OCI-LY7 (cell line): Measurements from ENCODE around the gene CASP8AP2. TPM values are rescaled to one million over a fixed set of nuclear protein-coding genes. Genes with fewer than 3 reads are reported as not detected.

Experiments
- BruUV-seq: library from RNA; stranded (reverse); fragments of 400-500 nt; replicated peaks from 2 replicates; lab custom pipeline; 2021; lab: Mats Ljungman, UMichigan
- CTCF ChIA-PET: fragments of 300-600 bp; sonication (Branson Sonifier 250); formaldehyde crosslinking; loops from one replicate; lab custom pipeline; 2022; ENCODE audit warnings: antibody characterized with exemption; ENCODE audit not compliant: unreplicated experiment; lab: Charles Lee
- POLR2A ChIA-PET: fragments of 300-600 bp; sonication (Branson Sonifier 250); formaldehyde crosslinking; loops from one replicate; lab custom pipeline; 2022; ENCODE audit warnings: antibody characterized with exemption; lab: Charles Lee
- DNase-seq: peaks from one replicate; pipeline ENCODE4 v3.0.0-alpha.2; 2015; ENCODE audit warnings: low spot score
- H2AFZ ChIP-seq: fragments of 200-600 bp; sonication (generic), shearing (Covaris generic); 2 replicates; pipeline ENCODE4 v1.6.1; 2014; ENCODE audit warnings: mild to moderate bottlenecking, antibody characterized with exemption, low read length, moderate library complexity
- H3K27ac ChIP-seq: fragments of 200-600 bp; sonication (generic); 2 replicates; pipeline ENCODE4 v1.5.1; 2014; ENCODE audit warnings: mixed run types, low read depth, mild to moderate bottlenecking, moderate library complexity, low read length, inconsistent platforms; ENCODE audit not compliant: poor library complexity, severe bottlenecking
- H3K36me3 ChIP-seq: fragments of 200-600 bp; sonication (generic); 2 replicates; pipeline ENCODE4 v1.6.1; 2014; ENCODE audit warnings: mild to moderate bottlenecking, antibody characterized with exemption, low read length, moderate library complexity, mixed read lengths; ENCODE audit not compliant: insufficient read depth
- H3K4me1 ChIP-seq: fragments of 200-600 bp; sonication (generic); 2 replicates; pipeline ENCODE4 v1.5.1; 2014; ENCODE audit warnings: mild to moderate bottlenecking, low read length; ENCODE audit not compliant: insufficient read depth, poor library complexity, severe bottlenecking
- H3K4me2 ChIP-seq: fragments of 200-600 bp; sonication (generic); 2 replicates; pipeline ENCODE4 v1.6.1; 2014; ENCODE audit warnings: mild to moderate bottlenecking, low read length
- H3K4me3 ChIP-seq: fragments of 200-600 bp; sonication (generic); 2 replicates; pipeline ENCODE4 v1.5.1; 2014; ENCODE audit warnings: mild to moderate bottlenecking, low read depth, low read length; ENCODE audit not compliant: poor library complexity, severe bottlenecking
- H3K79me2 ChIP-seq: fragments of 200-600 bp; sonication (generic); 2 replicates; pipeline ENCODE4 v1.6.1; 2016; ENCODE audit warnings: low read depth, mild to moderate bottlenecking, low read length, moderate library complexity, mixed read lengths; ENCODE audit not compliant: insufficient read depth
- H3K9me2 ChIP-seq: fragments of 200-600 bp; sonication (generic); 2 replicates; pipeline ENCODE4 v1.6.1; 2016; ENCODE audit warnings: mild to moderate bottlenecking, low read length, mixed read lengths; ENCODE audit not compliant: insufficient read depth
- H3K9me3 ChIP-seq: fragments of 200-600 bp; sonication (generic); 2 replicates; pipeline ENCODE4 v1.6.1; 2014; ENCODE audit warnings: mild to moderate bottlenecking, mixed run types, low read length, mixed read lengths
- H4K20me1 ChIP-seq: fragments of 200-600 bp; sonication (generic); 2 replicates; pipeline ENCODE4 v1.6.1; 2014; ENCODE audit warnings: mild to moderate bottlenecking, antibody characterized with exemption, low read length, moderate library complexity, mixed read lengths; ENCODE audit not compliant: insufficient read depth
- EZH2phosphoT487 ChIP-seq: fragments of 200-600 bp; sonication (generic); IDR thresholded peaks from 2 replicates; pipeline ENCODE4 v1.6.1; 2018; ENCODE audit warnings: low read depth, borderline replicate concordance, mild to moderate bottlenecking, mixed run types, antibody characterized with exemption, low read length, moderate library complexity, mixed read lengths
- intact Hi-C: fragments of 100-400 bp; cut with micrococcal nuclease; formaldehyde crosslinking; loops from one replicate; pipeline ENCODE4 v1.10.0; 2022; ENCODE audit not compliant: unreplicated experiment
- small RNA-seq: library from RNA; depleted of rRNA; stranded (forward); fragments of <200 nt; gene quantifications from one replicate; pipeline ENCODE3, GENCODE V24; 2014
- total RNA-seq, 2 experiments: library from RNA; depleted of rRNA in 1 of 2; stranded (reverse); fragments of >200 nt in 1 of 2; shearing (Covaris generic) in 1 of 2; gene quantifications; 2 replicates each; pipeline ENCODE4 v1.2.3, GENCODE V29; 2014 to 2022
- TF ChIP-seq, protein P1 (sequence below): fragments of 200-600 bp; sonication (generic); conservative IDR thresholded peaks from 2 replicates; pipeline ENCODE4 v1.5.1; 2014; ENCODE audit warnings: mild to moderate bottlenecking, antibody characterized with exemption, low read length, moderate library complexity, mixed read lengths

Gene CASP8AP2
- total RNA-seq, 2 experiments from 2014 or later = 22.6 to 39.5 TPM

DNA sequence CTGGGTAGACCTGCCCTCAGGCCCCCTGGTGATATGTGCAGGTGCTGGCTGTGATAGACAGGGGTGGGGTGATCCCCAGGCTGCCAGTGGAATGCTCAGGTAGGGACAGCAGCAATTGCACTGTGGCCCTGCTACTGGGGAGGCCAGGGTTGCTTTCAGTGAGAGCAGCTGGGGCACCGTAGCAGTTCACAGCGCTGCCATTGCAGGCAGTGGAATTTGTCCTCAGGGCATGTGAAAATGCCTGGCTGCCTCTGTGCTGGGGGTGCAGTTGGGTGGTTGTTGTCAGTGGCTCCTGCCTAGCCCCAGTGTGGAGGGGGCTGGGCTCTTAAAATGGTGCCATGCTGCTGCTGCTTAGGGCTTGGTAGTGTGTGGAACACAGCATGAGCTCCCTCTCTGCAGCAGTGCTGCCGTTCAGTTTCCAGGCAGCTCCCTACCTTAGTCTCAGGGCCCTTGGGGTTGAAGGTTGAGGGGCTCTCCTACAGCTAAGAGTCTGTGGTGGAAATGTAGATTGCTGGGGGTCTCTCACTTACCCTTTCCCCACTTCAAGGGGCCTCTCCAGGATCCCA, 88.2 kb downstream of the CASP8AP2 start:
- no peaks in the 10 kb centered on the region for H3K79me2 ChIP-seq
- H3K4me3 ChIP-seq = no peak overlapping the region
- H4K20me1 ChIP-seq = no peaks in the 10 kb centered on the region
- H3K27ac ChIP-seq = no peak overlapping the region
- no peaks in the 10 kb centered on the region for H3K4me1 ChIP-seq
- H3K36me3 ChIP-seq = no peaks in the 10 kb centered on the region
- H3K4me2 ChIP-seq = no peak overlapping the region
- intact Hi-C loops = no loop called here
- H2AFZ ChIP-seq = no peak overlapping the region
- BruUV-seq = no TSS peak
- DNase-seq = no peak
- no peaks in the 10 kb centered on the region for H3K9me2 ChIP-seq
- TF ChIP-seq, protein P1, sequence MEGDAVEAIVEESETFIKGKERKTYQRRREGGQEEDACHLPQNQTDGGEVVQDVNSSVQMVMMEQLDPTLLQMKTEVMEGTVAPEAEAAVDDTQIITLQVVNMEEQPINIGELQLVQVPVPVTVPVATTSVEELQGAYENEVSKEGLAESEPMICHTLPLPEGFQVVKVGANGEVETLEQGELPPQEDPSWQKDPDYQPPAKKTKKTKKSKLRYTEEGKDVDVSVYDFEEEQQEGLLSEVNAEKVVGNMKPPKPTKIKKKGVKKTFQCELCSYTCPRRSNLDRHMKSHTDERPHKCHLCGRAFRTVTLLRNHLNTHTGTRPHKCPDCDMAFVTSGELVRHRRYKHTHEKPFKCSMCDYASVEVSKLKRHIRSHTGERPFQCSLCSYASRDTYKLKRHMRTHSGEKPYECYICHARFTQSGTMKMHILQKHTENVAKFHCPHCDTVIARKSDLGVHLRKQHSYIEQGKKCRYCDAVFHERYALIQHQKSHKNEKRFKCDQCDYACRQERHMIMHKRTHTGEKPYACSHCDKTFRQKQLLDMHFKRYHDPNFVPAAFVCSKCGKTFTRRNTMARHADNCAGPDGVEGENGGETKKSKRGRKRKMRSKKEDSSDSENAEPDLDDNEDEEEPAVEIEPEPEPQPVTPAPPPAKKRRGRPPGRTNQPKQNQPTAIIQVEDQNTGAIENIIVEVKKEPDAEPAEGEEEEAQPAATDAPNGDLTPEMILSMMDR = no peak
- no peak for TF ChIP-seq EZH2phosphoT487
- POLR2A ChIA-PET = interaction anchor here (0.9 kb wide), 1 partner anchor 583 kb away, joined by 3 read pairs; no protein-coding TSS in a partner anchor
- H3K9me3 ChIP-seq = peaks cover 14% of the 10 kb centered on the region; the same call in 1 of the 2 replicates
- CTCF ChIA-PET = no interaction called here

Small RNA genes lying within 50 kb of the gene (small RNA-seq; reads per million reads assigned to genes)
- not detected for gene DNAJC19P6
- gene RF00019 = not detected

Other genes with a start within 250 kb of the CASP8AP2 start
- 16.0 and 17.7 TPM in 2 replicates for gene LYRM2, start 191.1 kb upstream of the CASP8AP2 start, total RNA-seq (2014; rRNA removed; shearing (Covaris generic))
- gene LYRM2, start 191.1 kb upstream of the CASP8AP2 start, total RNA-seq (2022) = 37.8 and 40.6 TPM in 2 replicates
- gene MDN1, start 10.1 kb upstream of the CASP8AP2 start, total RNA-seq (2014; rRNA removed; shearing (Covaris generic)) = 42.9 and 48.6 TPM in 2 replicates
- 55.3 and 62.3 TPM in 2 replicates for gene MDN1, start 10.1 kb upstream of the CASP8AP2 start, total RNA-seq (2022)
- not detected in 2 replicates for gene GJA10, start 64.6 kb downstream of the CASP8AP2 start, total RNA-seq (2014; rRNA removed; shearing (Covaris generic))
- gene GJA10, start 64.6 kb downstream of the CASP8AP2 start, total RNA-seq (2022) = not detected in 2 replicates